Stimulated activated CD4-positive, alpha-beta T cell treated with anti-CD3 and anti-CD28 coated beads, Interleukin-1b, Interleukin-23, amount 100 ng/mL, for 1 hour (primary cell): ENCODE data around the gene ANGPTL5.
"Not testable (repeated sequence)": the region's sequence is repeated elsewhere in the genome, so short reads cannot be mapped to it uniquely, and the experiment has no call there.

ENCODE experiments used
- DNase-seq, 2 donors: peaks; one replicate each; pipeline ENCODE4 v3.0.0-alpha.2; 2020; ENCODE audit warnings: low read depth in 2 of 2

Gene ANGPTL5

GRCh38 chr11:101916422-101916821, at the start of gene ANGPTL5:
Gene ANGPTL5, minus strand, starts transcription at chr11:101916522. Its CDS starts 8,613 bp downstream, at chr11:101907909.
- no peak for DNase-seq

DNA sequence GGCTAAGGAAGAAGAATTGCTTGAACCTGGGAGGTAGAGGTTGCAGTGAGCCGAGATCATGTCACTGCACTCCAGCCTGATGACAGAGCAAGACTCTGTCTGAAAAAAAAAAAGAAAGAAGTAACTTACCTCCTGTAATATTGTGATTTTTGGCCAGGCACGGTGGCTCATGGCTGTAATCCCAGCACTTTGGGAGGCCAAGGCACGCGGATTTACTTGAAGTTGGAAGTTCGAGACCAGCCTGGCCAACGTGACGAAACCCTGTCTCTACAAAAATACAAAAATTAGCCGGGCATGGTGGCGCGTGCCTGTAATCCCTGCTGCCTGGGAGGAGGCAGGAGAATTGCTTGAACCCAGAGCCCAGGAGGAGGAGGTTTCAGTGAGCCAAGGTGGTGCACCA, 47.9 kb upstream of the ANGPTL5 start:
- not testable (repeated sequence) for DNase-seq

GRCh38 chr11:101960231-101960630, 43.9 kb upstream of the ANGPTL5 start:
- no peak for DNase-seq

DNA sequence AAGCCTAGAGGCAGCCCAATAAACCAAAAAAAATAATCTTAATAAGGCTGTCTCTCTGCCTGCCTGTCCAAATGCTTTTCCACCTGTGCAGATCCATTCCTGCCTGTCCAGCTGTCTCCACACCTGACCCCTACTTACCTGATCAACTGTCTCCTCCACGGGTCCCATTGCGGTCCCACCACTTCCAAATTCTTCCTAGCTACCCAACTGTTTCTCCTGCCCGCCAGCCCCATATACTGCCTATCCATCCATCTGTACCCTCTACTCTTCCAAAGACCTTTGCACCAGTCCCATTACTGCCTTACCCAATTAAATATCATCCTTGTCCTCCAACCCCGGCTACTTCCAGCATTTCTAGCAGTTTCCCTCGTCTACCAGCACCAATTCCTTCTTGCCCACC, 39.4 kb upstream of the ANGPTL5 start:
- no peak for DNase-seq

- DNase-seq, result no peak
Observed at GRCh38 chr11:101955278-101955677, 39.0 kb upstream of the ANGPTL5 start.

- DNase-seq, result no peak
Observed at GRCh38 chr11:101949680-101950220, 33.4 kb upstream of the ANGPTL5 start.

GRCh38 chr11:101945448-101945847, 29.1 kb upstream of the ANGPTL5 start:
- DNase-seq, result no peak

GRCh38 chr11:101944923-101945322, 28.6 kb upstream of the ANGPTL5 start:
- no peak for DNase-seq

DNA sequence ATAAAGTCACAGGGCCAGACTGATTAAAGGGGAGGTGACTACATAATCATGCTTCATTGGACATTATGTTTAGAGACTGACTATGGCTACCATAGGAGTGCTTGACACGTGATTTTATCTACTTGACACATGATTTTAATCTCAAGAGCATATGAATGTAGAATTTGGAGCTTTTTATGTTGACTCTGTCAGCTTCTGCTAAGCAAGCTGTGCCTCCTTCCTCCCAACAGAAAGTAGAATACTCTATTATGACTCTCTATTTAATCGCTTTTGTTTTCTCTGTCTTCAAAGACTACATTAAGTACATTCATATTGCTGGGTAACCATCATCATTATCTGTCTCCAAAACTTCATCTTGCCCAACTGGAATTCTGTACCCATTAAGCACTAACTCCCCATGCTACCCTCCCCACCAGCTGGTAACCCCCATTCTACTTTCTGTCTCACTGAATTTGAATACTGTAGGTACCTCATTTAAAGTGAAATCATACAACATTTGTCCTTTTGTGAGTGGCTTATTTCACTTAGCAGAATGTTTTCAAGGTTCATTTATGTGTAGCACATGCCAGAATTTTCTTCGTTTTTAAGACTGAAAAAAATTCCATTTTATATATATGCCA, 24.7 kb upstream of the ANGPTL5 start:
- no peak for DNase-seq

- DNase-seq, result no peak
Observed at GRCh38 chr11:101931692-101932091, 15.4 kb upstream of the ANGPTL5 start.

GRCh38 chr11:101929294-101929915, 13.1 kb upstream of the ANGPTL5 start:
- no peak for DNase-seq

DNA sequence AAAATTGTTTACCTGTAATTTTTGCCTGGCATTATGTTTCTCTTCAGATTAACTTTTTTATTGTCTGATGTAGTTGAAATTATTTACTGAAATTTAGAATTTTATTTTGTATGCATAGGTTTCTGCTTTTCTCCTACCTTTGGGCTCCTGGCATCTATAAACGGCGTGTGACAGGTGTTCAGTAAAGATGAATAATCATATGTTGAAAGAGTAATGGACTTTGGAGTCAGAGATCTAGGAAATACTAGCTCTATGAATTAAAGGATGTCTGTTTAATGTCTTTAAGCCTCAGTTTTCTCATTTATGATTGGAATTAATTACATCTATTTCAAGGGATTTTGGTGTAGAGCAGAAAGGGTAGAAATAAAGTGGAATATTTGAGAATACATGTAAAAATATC, 7.2 kb upstream of the ANGPTL5 start:
- no peak for DNase-seq

DNA sequence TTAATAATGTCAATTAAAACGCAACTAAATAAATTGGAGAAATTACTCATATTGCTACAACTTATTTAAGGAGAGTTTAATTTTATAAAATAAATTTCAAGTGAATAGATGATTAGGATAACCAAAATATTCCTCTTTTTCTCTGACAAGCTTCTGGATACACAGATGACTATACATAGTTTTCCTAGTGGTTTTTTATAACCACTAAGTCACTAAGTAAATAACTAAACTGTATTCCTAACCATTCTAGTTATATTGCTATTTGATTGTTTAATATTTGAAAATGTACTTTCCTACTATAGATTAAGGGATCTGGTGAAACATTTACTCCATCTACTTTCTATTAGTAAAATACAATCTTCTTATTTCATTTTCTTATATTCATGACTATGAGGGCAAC, 4.7 kb upstream of the ANGPTL5 start:
- DNase-seq, result no peak

DNA sequence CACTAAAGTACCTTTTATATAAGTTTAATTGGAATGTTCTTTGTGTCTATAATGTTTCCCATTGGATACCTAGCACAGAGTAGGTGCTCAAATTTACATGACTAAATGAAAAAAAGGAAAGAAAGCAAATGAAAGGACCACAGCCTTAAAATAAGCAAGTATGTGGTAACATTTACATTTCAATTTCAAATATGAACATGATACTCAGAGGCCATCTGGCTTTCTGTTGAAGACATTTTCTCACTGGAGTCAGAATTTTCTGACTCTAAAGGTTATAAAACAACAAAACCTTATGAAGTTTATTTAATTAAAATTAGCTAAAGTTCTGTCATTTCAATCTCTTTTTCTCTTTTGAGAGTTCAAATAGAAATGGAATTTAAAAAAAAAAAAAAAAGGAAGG, 904 bp upstream of the ANGPTL5 start:
- no peak for DNase-seq

DNA sequence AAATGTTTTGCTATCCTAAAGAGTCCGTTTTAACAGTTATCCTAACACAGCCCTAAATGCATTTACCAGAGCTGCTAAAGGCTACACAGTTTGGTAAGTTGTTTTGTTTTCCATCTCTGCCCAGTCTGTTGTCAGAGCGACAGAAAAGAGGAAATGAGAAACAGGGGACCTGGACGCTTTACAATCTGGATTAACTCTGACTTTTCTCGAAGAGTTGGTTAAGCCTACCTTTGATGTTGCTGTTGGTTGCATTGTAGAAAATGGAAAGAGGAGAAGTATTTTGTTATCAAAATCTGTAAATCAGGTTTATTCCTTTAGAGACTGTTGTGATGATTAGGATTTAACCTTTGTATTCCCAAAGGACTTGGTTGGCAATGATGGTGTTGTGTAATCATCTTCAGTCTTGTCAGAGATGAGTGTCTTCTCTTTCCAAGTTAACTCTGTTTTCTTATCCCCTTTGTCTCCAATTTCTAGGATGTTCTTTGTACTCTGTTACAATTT, 481 bp downstream of the ANGPTL5 start:
- no peak for DNase-seq

DNA sequence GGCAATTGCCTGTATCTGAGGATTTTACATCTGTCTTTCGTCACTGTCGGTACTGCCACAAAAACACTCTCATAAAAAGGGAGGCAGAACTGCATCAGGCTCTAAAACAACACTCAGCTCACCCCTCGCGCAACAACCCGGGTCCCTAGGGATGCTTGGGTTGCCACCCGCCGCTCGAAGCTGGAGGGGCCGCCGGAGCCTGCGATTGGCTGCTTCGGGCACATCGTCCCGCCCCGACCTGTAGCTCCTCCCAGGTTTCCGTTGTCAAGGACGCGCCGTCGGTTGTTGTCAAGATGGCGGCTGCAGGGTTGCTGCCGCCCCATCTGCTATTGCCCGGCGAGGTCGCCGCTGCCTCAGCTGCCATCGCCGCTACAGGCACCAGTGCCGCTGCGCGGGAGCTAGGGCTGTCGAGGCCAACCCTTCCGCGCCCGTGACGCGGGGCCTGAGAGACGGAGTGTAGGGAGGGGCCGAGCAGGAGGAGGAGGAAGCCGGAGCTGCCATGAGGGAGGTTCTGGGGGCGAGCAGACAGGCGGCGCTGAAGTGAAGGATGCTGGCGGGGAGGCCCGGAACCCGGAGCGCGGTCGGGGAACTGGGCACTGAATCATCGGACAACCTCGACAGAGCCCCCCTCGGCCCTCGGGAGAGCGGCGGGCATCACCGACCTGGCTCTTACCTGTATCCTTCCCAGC, 1.4 kb downstream of the ANGPTL5 start, which contains the start of gene CEP126:
TSS of gene CEP126 (plus strand) at position 273 of the 689 bp plus-strand sequence. CDS start at position 548, 275 bp downstream.
- DNase-seq, result peak; percentile 75 to 90

- no peak for DNase-seq
Observed at GRCh38 chr11:101914341-101914737, 2.0 kb downstream of the ANGPTL5 start.

DNA sequence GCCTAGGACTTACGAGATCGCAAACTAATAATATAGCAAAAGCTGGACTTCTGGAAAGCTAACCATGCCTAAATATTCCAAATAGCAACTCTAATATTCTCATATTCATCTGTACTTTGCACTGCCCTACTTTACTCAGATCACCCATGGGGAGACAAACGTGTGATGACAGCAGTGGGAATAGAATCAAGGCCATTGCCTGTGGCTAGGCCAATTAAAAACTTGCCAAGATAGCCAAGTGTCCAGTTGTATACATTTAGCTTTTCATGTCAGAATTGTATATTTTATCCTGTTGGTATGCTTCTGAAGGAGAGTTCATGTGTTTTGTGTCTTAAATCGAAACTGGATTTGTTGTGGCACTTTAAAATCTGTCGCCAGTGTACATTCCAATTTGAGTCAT, 2.7 kb downstream of the ANGPTL5 start:
- no peak for DNase-seq

DNA sequence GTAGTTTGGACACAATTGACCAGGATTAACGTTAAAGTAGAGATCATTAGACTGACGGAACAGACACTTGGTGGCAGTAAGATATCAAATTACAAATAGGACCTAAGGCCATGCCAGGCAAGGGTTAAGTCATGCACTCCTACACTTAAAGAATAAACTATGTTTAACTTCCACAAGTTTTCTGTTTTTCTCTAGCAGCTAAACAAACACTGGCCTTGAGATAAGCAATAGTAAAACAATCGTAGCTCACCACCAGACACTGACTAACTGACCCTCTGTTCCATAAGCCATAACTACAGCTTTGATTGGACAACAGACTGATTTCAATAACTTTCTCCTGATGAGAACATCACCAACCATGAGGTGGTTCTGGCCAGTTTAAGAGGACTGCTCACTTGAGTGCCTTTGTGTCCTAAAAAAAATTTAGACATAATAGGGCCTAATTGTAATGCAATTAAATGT, 3.5 kb downstream of the ANGPTL5 start:
- DNase-seq, result no peak

DNA sequence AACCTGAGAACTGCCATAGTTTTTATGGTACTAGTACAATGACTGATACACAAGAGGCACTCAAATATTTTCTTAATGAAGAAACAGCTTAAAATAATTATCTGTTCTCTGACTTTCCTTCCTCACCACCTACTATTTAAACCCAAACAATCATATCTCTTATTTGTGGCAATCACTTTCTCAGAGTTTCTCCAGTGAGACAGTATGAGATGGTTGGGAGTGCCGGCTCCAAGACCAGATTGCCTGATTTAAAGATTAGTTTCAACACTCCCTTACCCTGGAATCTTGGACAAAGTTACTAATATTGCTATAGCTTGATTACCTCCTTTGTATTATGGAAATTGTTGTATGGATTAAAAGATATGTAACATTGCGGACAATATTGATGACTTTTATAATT, 7.2 kb downstream of the ANGPTL5 start:
- no peak for DNase-seq

GRCh38 chr11:101907815-101908214, 8.5 kb downstream of the ANGPTL5 start:
- DNase-seq, result no peak

DNA sequence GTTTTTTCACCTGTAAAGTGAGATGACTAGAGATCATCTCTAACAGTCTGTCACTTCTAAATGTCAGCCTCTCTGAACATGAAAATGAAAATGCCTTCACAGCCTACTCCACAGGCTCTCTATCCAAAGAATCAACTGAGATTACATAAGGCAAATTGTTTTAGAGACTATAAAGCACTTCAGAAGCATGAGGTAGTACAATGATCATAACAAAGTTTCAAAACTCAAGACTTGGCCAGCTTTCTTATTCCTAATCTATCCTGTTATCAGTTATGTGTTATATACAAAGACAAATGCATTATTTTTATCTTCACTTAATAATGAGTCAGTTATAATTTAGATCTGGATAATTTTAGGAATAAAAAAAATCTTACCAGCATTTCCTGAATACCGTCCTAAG, 21.8 kb downstream of the ANGPTL5 start:
- DNase-seq, result no peak
